ENCODE measurements around the gene TEX48.
A peak's percentile ranks its signal among the peaks of the same experiment; 100 is the strongest.

Gene TEX48

DNA sequence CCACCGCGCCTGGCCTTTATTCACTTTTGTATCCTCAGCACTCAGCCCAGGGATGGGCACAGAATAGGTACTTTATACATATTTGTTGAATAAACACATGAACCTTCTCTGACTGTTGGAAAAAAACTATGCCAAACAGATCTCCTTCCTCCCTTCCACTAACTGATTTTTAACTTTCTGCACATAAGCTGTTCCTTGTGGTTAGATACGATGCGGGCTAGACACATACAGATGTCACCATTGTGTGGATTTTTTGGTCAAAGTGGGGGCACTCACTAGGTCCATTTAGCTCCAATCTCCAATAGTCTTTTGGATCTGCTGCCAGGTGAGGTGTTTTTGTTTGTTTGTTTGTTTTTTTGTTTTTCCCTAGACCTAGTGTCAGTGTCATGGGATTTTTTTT, 5.1 kb downstream of the TEX48 start:
- H3K27ac ChIP-seq (ENCODE audit: low read depth, low read length), result peak overlapping the region; percentile 59
- H4K12ac ChIP-seq (ENCODE audit: low read depth, low read length), result no peak overlapping the region
- WGBS (ENCODE audit: extremely low coverage, insufficient coverage, insufficient read length), result no CpG with 5 or more reads among the region's 4 CpGs
- peak overlapping the region; percentile 80 for H3K14ac ChIP-seq (ENCODE audit: low read length)
- peak overlapping the region; percentile 72 for H2AK5ac ChIP-seq (ENCODE audit: low read length)
- H3K4me3 ChIP-seq (ENCODE audit: low read depth, low read length), result no peak overlapping the region
- no peak for DNase-seq
- H4K8ac ChIP-seq (ENCODE audit: low read depth, low read length), result peak overlapping the region; percentile 45
- H3K4ac ChIP-seq (ENCODE audit: low read depth, low read length), result peak overlapping the region; percentile 58
- H3K79me2 ChIP-seq (ENCODE audit: control insufficient read depth, insufficient read depth, low read length, poor library complexity), result no peaks in the 10 kb centered on the region
- H3K23ac ChIP-seq (ENCODE audit: low read length), result no peak overlapping the region
- no peak overlapping the region for H3K9ac ChIP-seq (ENCODE audit: low read length)
- peaks cover 5 to 7% of the 10 kb centered on the region in 2 experiments for H3K4me1 ChIP-seq (ENCODE audit: control insufficient read depth in 1 of 2, insufficient read depth in 2 of 2, low read length in 2 of 2)
- H3K36me3 ChIP-seq (ENCODE audit: control insufficient read depth in 1 of 2, insufficient read depth in 2 of 2, low read length in 2 of 2), result peaks cover 0 to 1% of the 10 kb centered on the region in 2 experiments
- no peak overlapping the region for H2AFZ ChIP-seq (ENCODE audit: insufficient read depth, low read length, poor library complexity)
- peak overlapping the region; percentile 80 for H2BK5ac ChIP-seq (ENCODE audit: low read depth, low read length, poor library complexity)
- no peaks in the 10 kb centered on the region for H3K27me3 ChIP-seq (ENCODE audit: insufficient read depth, low read length)
- no peak overlapping the region for H3K18ac ChIP-seq (ENCODE audit: low read length)
- no peaks in the 10 kb centered on the region for H3K9me3 ChIP-seq (ENCODE audit: insufficient read depth, low read depth, low read length)
- H2BK120ac ChIP-seq (ENCODE audit: insufficient read depth, low read length, poor library complexity), result peak overlapping the region; percentile 91
- H4K91ac ChIP-seq (ENCODE audit: low read depth, low read length), result peak overlapping the region; percentile 87
- peak overlapping the region; percentile 84 for H2BK12ac ChIP-seq (ENCODE audit: low read length)
- no peak overlapping the region for H3K4me2 ChIP-seq (ENCODE audit: low read length)
- H3K79me1 ChIP-seq (ENCODE audit: low read length), result peaks cover 6% of the 10 kb centered on the region

DNA sequence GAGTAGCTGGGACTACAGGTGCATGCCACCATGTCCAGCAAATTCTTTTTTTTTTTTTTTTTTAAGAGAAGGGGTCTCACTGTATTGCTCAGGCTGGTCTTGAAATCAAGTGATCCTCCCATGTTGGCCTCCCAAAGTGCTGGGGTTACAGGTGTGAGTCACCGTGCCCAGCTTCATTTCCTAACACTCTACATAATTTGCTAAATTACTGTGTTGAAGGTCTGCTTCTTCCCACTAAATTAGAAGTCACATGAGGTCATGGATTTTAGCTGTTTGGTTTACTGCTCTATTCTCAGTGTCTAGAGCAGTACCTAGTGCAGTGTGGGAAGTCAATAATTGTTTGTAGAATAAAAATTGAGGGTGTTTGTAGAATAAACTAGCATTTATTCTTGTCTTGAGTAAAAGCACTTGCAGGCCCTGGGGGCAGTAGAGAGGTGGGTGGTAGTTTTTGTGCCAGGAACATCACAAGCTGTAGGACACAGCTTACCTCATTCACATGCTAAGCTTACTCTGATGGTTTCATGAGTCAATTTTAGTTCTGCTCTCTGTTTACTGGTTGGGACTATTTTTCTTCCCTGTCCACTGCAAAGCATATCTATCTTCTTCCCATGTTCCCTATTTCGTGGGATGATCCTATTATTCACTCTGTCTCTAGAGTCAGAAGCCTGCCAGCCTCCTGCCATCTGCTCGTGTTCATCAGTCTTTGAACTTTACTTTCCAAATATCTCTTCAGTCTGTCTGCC, 7.0 kb downstream of the TEX48 start:
- H2BK12ac ChIP-seq (ENCODE audit: low read length), result no peak overlapping the region
- H4K12ac ChIP-seq (ENCODE audit: low read depth, low read length), result no peak overlapping the region
- no peaks in the 10 kb centered on the region for H3K79me2 ChIP-seq (ENCODE audit: control insufficient read depth, insufficient read depth, low read length, poor library complexity)
- no peak overlapping the region for H3K4ac ChIP-seq (ENCODE audit: low read depth, low read length)
- no peak overlapping the region for H2AFZ ChIP-seq (ENCODE audit: insufficient read depth, low read length, poor library complexity)
- no peak overlapping the region for H3K18ac ChIP-seq (ENCODE audit: low read length)
- no peak overlapping the region for H3K4me2 ChIP-seq (ENCODE audit: low read length)
- no peak overlapping the region for H3K23ac ChIP-seq (ENCODE audit: low read length)
- H4K91ac ChIP-seq (ENCODE audit: low read depth, low read length), result no peak overlapping the region
- peaks cover 0 to 1% of the 10 kb centered on the region in 2 experiments for H3K36me3 ChIP-seq (ENCODE audit: control insufficient read depth in 1 of 2, insufficient read depth in 2 of 2, low read length in 2 of 2)
- H3K4me1 ChIP-seq (ENCODE audit: control insufficient read depth in 1 of 2, insufficient read depth in 2 of 2, low read length in 2 of 2), result peaks cover 5% of the 10 kb centered on the region in 2 experiments
- no peaks in the 10 kb centered on the region for H3K27me3 ChIP-seq (ENCODE audit: insufficient read depth, low read length)
- no peak overlapping the region for H3K27ac ChIP-seq (ENCODE audit: low read depth, low read length)
- no peak overlapping the region for H2AK5ac ChIP-seq (ENCODE audit: low read length)
- no peaks in the 10 kb centered on the region for H3K9me3 ChIP-seq (ENCODE audit: insufficient read depth, low read depth, low read length)
- H2BK120ac ChIP-seq (ENCODE audit: insufficient read depth, low read length, poor library complexity), result no peak overlapping the region
- no CpG with 5 or more reads among the region's 3 CpGs for WGBS (ENCODE audit: extremely low coverage, insufficient coverage, insufficient read length)
- peaks cover 6% of the 10 kb centered on the region for H3K79me1 ChIP-seq (ENCODE audit: low read length)
- no peak overlapping the region for H3K4me3 ChIP-seq (ENCODE audit: low read depth, low read length)
- H3K9ac ChIP-seq (ENCODE audit: low read length), result no peak overlapping the region
- no peak for DNase-seq
- H4K8ac ChIP-seq (ENCODE audit: low read depth, low read length), result no peak overlapping the region
- no peak overlapping the region for H3K14ac ChIP-seq (ENCODE audit: low read length)
- no peak overlapping the region for H2BK5ac ChIP-seq (ENCODE audit: low read depth, low read length, poor library complexity)

DNA sequence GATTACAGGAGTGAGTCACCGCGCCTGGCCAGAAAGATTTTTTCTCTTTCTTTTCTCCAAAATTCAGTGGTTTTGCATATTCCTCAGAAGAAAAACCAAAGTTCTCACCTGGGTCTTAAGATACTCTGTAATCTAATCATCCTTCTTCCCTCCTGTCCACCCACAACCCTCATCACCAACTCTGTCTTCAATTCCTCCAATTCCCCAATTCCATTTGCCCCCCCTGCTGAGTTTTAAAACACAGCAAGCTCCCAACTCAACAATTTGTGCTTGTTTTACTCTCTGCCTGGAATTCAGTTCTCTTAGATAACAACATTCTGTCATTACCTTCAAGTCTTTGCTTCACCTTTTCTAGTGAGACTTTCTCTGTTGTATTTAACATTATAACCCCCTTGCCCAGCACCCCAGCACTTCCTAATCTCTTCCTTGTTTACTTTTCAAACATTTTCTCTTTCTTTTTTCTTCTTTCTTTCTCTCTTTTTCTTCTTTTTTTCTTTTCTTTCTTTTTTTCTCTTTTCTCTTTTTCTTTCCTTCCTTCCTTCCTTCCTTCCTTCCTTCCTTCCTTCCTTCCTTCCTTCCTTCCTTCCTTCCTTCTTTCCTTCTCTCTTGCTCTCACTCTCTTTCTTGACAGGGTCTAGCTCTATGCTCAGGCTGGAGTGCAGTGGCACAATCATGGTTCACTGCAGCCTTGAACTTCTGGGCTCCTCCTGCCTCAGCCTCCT, 7.8 kb downstream of the TEX48 start:
- peaks cover 6% of the 10 kb centered on the region for H3K79me1 ChIP-seq (ENCODE audit: low read length)
- no peak overlapping the region for H2BK12ac ChIP-seq (ENCODE audit: low read length)
- no CpG with 5 or more reads among the region's 2 CpGs for WGBS (ENCODE audit: extremely low coverage, insufficient coverage, insufficient read length)
- H3K4ac ChIP-seq (ENCODE audit: low read depth, low read length), result no peak overlapping the region
- H3K79me2 ChIP-seq (ENCODE audit: control insufficient read depth, insufficient read depth, low read length, poor library complexity), result no peaks in the 10 kb centered on the region
- no peak overlapping the region for H3K4me3 ChIP-seq (ENCODE audit: low read depth, low read length)
- H2AK5ac ChIP-seq (ENCODE audit: low read length), result no peak overlapping the region
- H3K4me2 ChIP-seq (ENCODE audit: low read length), result no peak overlapping the region
- peaks cover 5% of the 10 kb centered on the region in 2 experiments for H3K4me1 ChIP-seq (ENCODE audit: control insufficient read depth in 1 of 2, insufficient read depth in 2 of 2, low read length in 2 of 2)
- H2AFZ ChIP-seq (ENCODE audit: insufficient read depth, low read length, poor library complexity), result no peak overlapping the region
- H3K9ac ChIP-seq (ENCODE audit: low read length), result no peak overlapping the region
- H4K8ac ChIP-seq (ENCODE audit: low read depth, low read length), result no peak overlapping the region
- H2BK5ac ChIP-seq (ENCODE audit: low read depth, low read length, poor library complexity), result no peak overlapping the region
- H4K12ac ChIP-seq (ENCODE audit: low read depth, low read length), result no peak overlapping the region
- H3K23ac ChIP-seq (ENCODE audit: low read length), result no peak overlapping the region
- DNase-seq, result no peak
- no peak overlapping the region for H2BK120ac ChIP-seq (ENCODE audit: insufficient read depth, low read length, poor library complexity)
- no peaks in the 10 kb centered on the region for H3K9me3 ChIP-seq (ENCODE audit: insufficient read depth, low read depth, low read length)
- no peaks in the 10 kb centered on the region for H3K27me3 ChIP-seq (ENCODE audit: insufficient read depth, low read length)
- peaks cover 0 to 1% of the 10 kb centered on the region in 2 experiments for H3K36me3 ChIP-seq (ENCODE audit: control insufficient read depth in 1 of 2, insufficient read depth in 2 of 2, low read length in 2 of 2)
- no peak overlapping the region for H3K27ac ChIP-seq (ENCODE audit: low read depth, low read length)
- no peak overlapping the region for H3K18ac ChIP-seq (ENCODE audit: low read length)
- peak overlapping the region; percentile 37 for H4K91ac ChIP-seq (ENCODE audit: low read depth, low read length)
- H3K14ac ChIP-seq (ENCODE audit: low read length), result no peak overlapping the region

DNA sequence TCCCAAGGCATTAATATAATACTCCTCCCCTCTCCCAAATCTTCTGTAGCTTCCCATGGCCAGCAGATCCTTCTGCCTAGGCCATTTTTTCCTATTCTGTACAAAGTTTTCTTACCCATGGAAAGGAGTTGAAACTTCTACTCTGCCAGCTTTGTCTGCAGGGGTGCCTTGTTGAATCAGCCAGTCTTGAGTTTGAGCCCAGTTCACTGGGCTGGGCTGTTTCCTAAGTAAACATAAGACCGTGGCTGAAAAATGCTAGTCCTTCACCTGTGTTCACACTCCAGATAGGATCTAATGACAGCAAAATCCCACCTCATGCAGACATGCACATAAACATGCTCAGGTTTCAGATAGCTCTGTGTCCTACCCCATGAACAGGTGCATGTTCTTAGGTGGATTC, 10.4 kb downstream of the TEX48 start:
- no peaks in the 10 kb centered on the region for H3K27me3 ChIP-seq (ENCODE audit: insufficient read depth, low read length)
- H2BK5ac ChIP-seq (ENCODE audit: low read depth, low read length, poor library complexity), result no peak overlapping the region
- H3K4me1 ChIP-seq (ENCODE audit: control insufficient read depth in 1 of 2, insufficient read depth in 2 of 2, low read length in 2 of 2), result no peaks in the 10 kb centered on the region
- no peak overlapping the region for H4K91ac ChIP-seq (ENCODE audit: low read depth, low read length)
- H3K79me1 ChIP-seq (ENCODE audit: low read length), result no peaks in the 10 kb centered on the region
- H2BK120ac ChIP-seq (ENCODE audit: insufficient read depth, low read length, poor library complexity), result no peak overlapping the region
- H3K9ac ChIP-seq (ENCODE audit: low read length), result no peak overlapping the region
- H4K12ac ChIP-seq (ENCODE audit: low read depth, low read length), result no peak overlapping the region
- no peak overlapping the region for H2BK12ac ChIP-seq (ENCODE audit: low read length)
- no peaks in the 10 kb centered on the region for H3K79me2 ChIP-seq (ENCODE audit: control insufficient read depth, insufficient read depth, low read length, poor library complexity)
- H3K9me3 ChIP-seq (ENCODE audit: insufficient read depth, low read depth, low read length), result no peaks in the 10 kb centered on the region
- H3K36me3 ChIP-seq (ENCODE audit: control insufficient read depth in 1 of 2, insufficient read depth in 2 of 2, low read length in 2 of 2), result no peaks in the 10 kb centered on the region
- H3K4me2 ChIP-seq (ENCODE audit: low read length), result no peak overlapping the region
- H3K27ac ChIP-seq (ENCODE audit: low read depth, low read length), result no peak overlapping the region
- H2AK5ac ChIP-seq (ENCODE audit: low read length), result no peak overlapping the region
- no peak overlapping the region for H3K4me3 ChIP-seq (ENCODE audit: low read depth, low read length)
- H3K18ac ChIP-seq (ENCODE audit: low read length), result no peak overlapping the region
- WGBS (ENCODE audit: extremely low coverage, insufficient coverage, insufficient read length), result no CpG with 5 or more reads among the region's 1 CpG
- no peak overlapping the region for H3K23ac ChIP-seq (ENCODE audit: low read length)
- H2AFZ ChIP-seq (ENCODE audit: insufficient read depth, low read length, poor library complexity), result no peak overlapping the region
- H3K4ac ChIP-seq (ENCODE audit: low read depth, low read length), result no peak overlapping the region
- DNase-seq, result no peak
- no peak overlapping the region for H3K14ac ChIP-seq (ENCODE audit: low read length)
- no peak overlapping the region for H4K8ac ChIP-seq (ENCODE audit: low read depth, low read length)

All from trophoblast cell (in vitro differentiated cells and primary cell).